ENCODE data around the gene OPN1SW.

DNA sequence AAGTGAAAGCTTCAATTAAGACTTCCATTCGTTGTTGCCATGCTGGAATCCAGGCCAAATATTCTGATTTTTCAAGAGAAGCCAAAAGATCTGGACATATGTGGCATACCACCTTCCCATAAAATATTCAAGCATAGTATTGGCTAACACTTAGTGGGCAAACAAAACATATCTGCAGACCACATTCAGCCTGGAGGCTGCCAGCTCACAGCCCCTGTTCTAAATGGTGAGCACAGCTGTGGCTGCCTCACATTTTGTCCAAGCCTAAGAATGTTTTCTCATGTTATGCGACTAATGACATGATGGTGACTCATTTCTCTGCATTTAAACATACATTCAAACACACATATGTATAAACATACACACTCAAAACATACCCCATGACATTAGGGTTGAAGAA is 47.0 kb downstream of the OPN1SW start:
- TF ChIP-seq, protein P1, sequence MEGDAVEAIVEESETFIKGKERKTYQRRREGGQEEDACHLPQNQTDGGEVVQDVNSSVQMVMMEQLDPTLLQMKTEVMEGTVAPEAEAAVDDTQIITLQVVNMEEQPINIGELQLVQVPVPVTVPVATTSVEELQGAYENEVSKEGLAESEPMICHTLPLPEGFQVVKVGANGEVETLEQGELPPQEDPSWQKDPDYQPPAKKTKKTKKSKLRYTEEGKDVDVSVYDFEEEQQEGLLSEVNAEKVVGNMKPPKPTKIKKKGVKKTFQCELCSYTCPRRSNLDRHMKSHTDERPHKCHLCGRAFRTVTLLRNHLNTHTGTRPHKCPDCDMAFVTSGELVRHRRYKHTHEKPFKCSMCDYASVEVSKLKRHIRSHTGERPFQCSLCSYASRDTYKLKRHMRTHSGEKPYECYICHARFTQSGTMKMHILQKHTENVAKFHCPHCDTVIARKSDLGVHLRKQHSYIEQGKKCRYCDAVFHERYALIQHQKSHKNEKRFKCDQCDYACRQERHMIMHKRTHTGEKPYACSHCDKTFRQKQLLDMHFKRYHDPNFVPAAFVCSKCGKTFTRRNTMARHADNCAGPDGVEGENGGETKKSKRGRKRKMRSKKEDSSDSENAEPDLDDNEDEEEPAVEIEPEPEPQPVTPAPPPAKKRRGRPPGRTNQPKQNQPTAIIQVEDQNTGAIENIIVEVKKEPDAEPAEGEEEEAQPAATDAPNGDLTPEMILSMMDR (IDR thresholded peaks at IDR 0.05), result no peak
- no peak for TF ChIP-seq POLR2A (IDR thresholded peaks at IDR 0.05)

Data from esophagus squamous epithelium (tissue), 4 donors.